T-helper 2 cell treated with Interferon-gamma antibody and Interleukin-4, amounts not matched to agents 5 μg/mL and 100 μg/mL, for 36 hours (primary cell): ENCODE measurements around the gene VCL.
"Not testable (repeated sequence)": the region's sequence is repeated elsewhere in the genome, so short reads cannot be mapped to it uniquely, and the experiment has no call there.

Experiments
- DNase-seq: peaks from one replicate; pipeline ENCODE4 v3.0.0; 2021; ENCODE audit warnings: low spot score
- H3K27ac Mint-ChIP-seq: one replicate; pipeline ENCODE4 v1.8.0; 2021; ENCODE audit warnings: mild to moderate bottlenecking, mixed read lengths
- H3K27me3 Mint-ChIP-seq: one replicate; pipeline ENCODE4 v1.8.0; 2021; ENCODE audit warnings: low read depth, mixed read lengths
- H3K36me3 Mint-ChIP-seq: one replicate; pipeline ENCODE4 v1.8.0; 2021; ENCODE audit warnings: low read depth, mixed read lengths
- H3K4me1 Mint-ChIP-seq: one replicate; pipeline ENCODE4 v1.8.0; 2021; ENCODE audit warnings: low read depth, mixed read lengths
- H3K4me3 Mint-ChIP-seq: one replicate; pipeline ENCODE4 v1.8.0; 2022; ENCODE audit warnings: mild to moderate bottlenecking, moderate library complexity, mixed read lengths
- H3K9me3 Mint-ChIP-seq: one replicate; pipeline ENCODE4 v1.8.0; 2021; ENCODE audit warnings: mixed read lengths

The VCL gene

GRCh38 chr10:74008212-74008731 lies 10.4 kb downstream of the VCL start:
- Mint-ChIP-seq H3K4me3 (no peak overlapping the region), H3K27ac (no peak overlapping the region)
- no peak for DNase-seq

GRCh38 chr10:74011017-74011416 lies 13.1 kb downstream of the VCL start:
- peaks cover 19% of the 10 kb centered on the region for H3K36me3 Mint-ChIP-seq
- no peaks in the 10 kb centered on the region for H3K27me3 Mint-ChIP-seq
- no peak overlapping the region for H3K4me3 Mint-ChIP-seq
- H3K9me3 Mint-ChIP-seq = no peaks in the 10 kb centered on the region
- no peak overlapping the region for H3K27ac Mint-ChIP-seq
- H3K4me1 Mint-ChIP-seq = peaks cover 42% of the 10 kb centered on the region
- DNase-seq = no peak

More at GRCh38 chr10:74008212-74008731, 10.4 kb downstream of the VCL start:
- Mint-ChIP-seq H3K36me3 (peaks cover 19% of the 10 kb centered on the region), H3K27me3 (no peaks in the 10 kb centered on the region), H3K9me3 (no peaks in the 10 kb centered on the region), H3K4me1 (peaks cover 42% of the 10 kb centered on the region)

DNA sequence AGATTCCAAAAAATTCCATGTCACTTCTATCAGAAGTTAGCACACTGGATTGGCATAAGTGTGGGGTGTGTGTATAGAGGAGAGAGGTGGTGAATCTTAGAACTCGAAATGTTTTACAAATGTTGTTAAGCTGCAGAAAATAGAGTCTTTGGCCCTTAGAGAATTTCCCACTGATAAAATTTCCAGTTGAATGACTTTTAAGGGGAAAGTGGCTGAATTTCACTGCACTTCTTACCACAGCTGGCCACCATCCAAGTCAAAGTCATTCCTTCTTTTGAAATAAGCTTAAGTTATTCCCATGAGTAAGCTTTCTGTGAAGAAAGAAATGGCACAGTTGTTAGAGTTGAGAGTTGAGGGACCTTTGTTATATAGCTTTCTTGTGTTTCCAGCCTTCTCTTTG lies 13.9 kb downstream of the VCL start:
- no peak overlapping the region for H3K27ac Mint-ChIP-seq
- no peak overlapping the region for H3K4me3 Mint-ChIP-seq
- no peaks in the 10 kb centered on the region for H3K27me3 Mint-ChIP-seq
- no peak for DNase-seq
- H3K9me3 Mint-ChIP-seq = no peaks in the 10 kb centered on the region
- H3K4me1 Mint-ChIP-seq = peaks cover 42% of the 10 kb centered on the region
- H3K36me3 Mint-ChIP-seq = peaks cover 21% of the 10 kb centered on the region

- peaks cover 20% of the 10 kb centered on the region for H3K36me3 Mint-ChIP-seq
- DNase-seq = no peak
- H3K4me1 Mint-ChIP-seq = peaks cover 42% of the 10 kb centered on the region
- no peak overlapping the region for H3K27ac Mint-ChIP-seq
- no peak overlapping the region for H3K4me3 Mint-ChIP-seq
- H3K9me3 Mint-ChIP-seq = no peaks in the 10 kb centered on the region
- H3K27me3 Mint-ChIP-seq = no peaks in the 10 kb centered on the region
These were observed 14.6 kb downstream of the VCL start for GRCh38 chr10:74012480-74012879.

DNA sequence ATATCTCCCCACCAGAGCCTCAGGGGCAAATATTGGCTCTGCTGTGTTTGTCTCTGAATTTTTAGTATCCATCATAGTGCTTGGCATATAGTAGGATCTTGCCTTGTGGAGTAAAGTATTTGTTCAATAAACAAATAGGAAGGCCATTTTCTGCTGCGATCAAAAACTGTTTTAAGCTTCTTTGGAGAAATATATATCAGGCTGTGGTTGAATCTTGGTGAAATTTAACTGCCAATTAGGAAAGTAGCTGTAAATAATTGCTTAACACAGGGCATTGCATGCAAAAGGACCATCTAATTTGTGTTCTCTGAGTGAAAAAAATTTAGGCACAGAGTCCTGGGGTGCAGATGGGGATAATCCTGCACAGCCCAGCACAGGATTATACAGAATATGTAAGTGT lies 15.1 kb downstream of the VCL start:
- H3K4me3 Mint-ChIP-seq = no peak overlapping the region
- no peak overlapping the region for H3K27ac Mint-ChIP-seq
- peaks cover 20% of the 10 kb centered on the region for H3K36me3 Mint-ChIP-seq
- H3K4me1 Mint-ChIP-seq = peaks cover 42% of the 10 kb centered on the region
- no peaks in the 10 kb centered on the region for H3K9me3 Mint-ChIP-seq
- no peaks in the 10 kb centered on the region for H3K27me3 Mint-ChIP-seq
- no peak for DNase-seq

GRCh38 chr10:74014574-74014973 lies 16.7 kb downstream of the VCL start:
- DNase-seq, H3K27me3 Mint-ChIP-seq, H3K9me3 Mint-ChIP-seq, H3K27ac Mint-ChIP-seq, H3K4me3 Mint-ChIP-seq: not testable (repeated sequence)
- Mint-ChIP-seq H3K36me3 (peaks cover 14% of the 10 kb centered on the region), H3K4me1 (peaks cover 33% of the 10 kb centered on the region)

DNA sequence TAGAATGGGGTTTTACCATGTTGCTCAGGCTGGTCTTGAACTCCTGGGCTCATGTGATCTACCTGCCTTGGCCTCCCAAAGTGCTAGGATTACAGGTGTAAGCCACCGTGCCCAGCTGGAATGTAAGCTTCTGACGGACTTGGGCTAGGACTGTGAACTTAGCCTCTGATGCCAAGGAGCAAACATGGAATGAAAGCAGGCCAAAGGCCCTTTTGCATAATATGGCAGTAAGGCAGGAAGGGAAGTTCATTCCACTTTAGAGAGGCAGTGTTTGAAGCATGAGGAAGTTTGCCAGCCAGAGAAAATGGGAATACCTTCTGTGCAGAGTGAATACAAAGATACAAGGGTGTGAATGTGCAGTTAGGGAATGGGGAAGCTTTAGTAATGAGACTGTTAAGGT lies 20.3 kb downstream of the VCL start:
- Mint-ChIP-seq H3K36me3 (peaks cover 11% of the 10 kb centered on the region), H3K4me1 (peaks cover 18% of the 10 kb centered on the region)

GRCh38 chr10:74021248-74022055 lies 23.5 kb downstream of the VCL start:
- DNase-seq = no peak
- no peak overlapping the region for H3K4me3 Mint-ChIP-seq
- peaks cover 11% of the 10 kb centered on the region for H3K36me3 Mint-ChIP-seq
- H3K9me3 Mint-ChIP-seq = no peaks in the 10 kb centered on the region
- peaks cover 23% of the 10 kb centered on the region for H3K4me1 Mint-ChIP-seq
- no peak overlapping the region for H3K27ac Mint-ChIP-seq
- H3K27me3 Mint-ChIP-seq = no peaks in the 10 kb centered on the region

More for the DNA sequence above, 20.3 kb downstream of the VCL start:
- Mint-ChIP-seq H3K9me3 (no peaks in the 10 kb centered on the region), H3K27me3 (no peaks in the 10 kb centered on the region), H3K4me3 (no peak overlapping the region), H3K27ac (no peak overlapping the region)
- no peak for DNase-seq

GRCh38 chr10:74022926-74023629 lies 25.2 kb downstream of the VCL start:
- no peaks in the 10 kb centered on the region for H3K27me3 Mint-ChIP-seq
- no peak for DNase-seq
- peaks cover 9% of the 10 kb centered on the region for H3K36me3 Mint-ChIP-seq
- peak overlapping the region; percentile 18 for H3K27ac Mint-ChIP-seq
- no peaks in the 10 kb centered on the region for H3K9me3 Mint-ChIP-seq
- H3K4me3 Mint-ChIP-seq = no peak overlapping the region
- peaks cover 29% of the 10 kb centered on the region for H3K4me1 Mint-ChIP-seq

DNA sequence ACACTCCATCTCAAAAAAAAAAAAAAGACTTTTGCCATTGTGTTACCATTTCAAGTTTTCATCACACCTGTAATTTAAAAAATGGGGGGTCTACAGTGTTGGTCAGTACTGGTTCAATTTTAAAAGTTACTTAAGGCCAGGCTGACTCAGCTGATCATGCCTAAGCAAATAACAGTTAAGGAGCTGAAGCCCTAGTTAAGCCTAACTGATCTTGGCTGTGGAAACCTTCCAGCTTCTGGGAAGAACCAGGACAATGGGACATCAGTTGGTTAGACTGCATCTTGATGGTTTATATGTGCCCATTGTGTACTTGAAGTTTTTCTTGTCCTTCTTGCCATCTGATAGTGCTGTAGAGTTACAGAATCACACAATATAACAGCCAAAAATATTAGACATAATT lies 26.7 kb downstream of the VCL start:
- DNase-seq = no peak
- Mint-ChIP-seq H3K36me3 (peaks cover 7% of the 10 kb centered on the region), H3K4me1 (peaks cover 32% of the 10 kb centered on the region), H3K4me3 (no peak overlapping the region), H3K27me3 (no peaks in the 10 kb centered on the region), H3K27ac (no peak overlapping the region), H3K9me3 (no peaks in the 10 kb centered on the region)

GRCh38 chr10:74025380-74025978 lies 27.6 kb downstream of the VCL start:
- no peak overlapping the region for H3K4me3 Mint-ChIP-seq
- DNase-seq = no peak
- peaks cover 34% of the 10 kb centered on the region for H3K4me1 Mint-ChIP-seq

GRCh38 chr10:74026428-74027015 lies 28.6 kb downstream of the VCL start:
- H3K27me3 Mint-ChIP-seq = no peaks in the 10 kb centered on the region
- no peak for DNase-seq
- H3K27ac Mint-ChIP-seq = no peak overlapping the region
- peaks cover 37% of the 10 kb centered on the region for H3K4me1 Mint-ChIP-seq
- no peaks in the 10 kb centered on the region for H3K9me3 Mint-ChIP-seq
- H3K4me3 Mint-ChIP-seq = no peak overlapping the region
- peaks cover 16% of the 10 kb centered on the region for H3K36me3 Mint-ChIP-seq

More at GRCh38 chr10:74025380-74025978, 27.6 kb downstream of the VCL start:
- Mint-ChIP-seq H3K27ac (peak overlapping the region; percentile 34), H3K36me3 (peaks cover 12% of the 10 kb centered on the region), H3K9me3 (no peaks in the 10 kb centered on the region), H3K27me3 (no peaks in the 10 kb centered on the region)

- no peak for DNase-seq
- Mint-ChIP-seq H3K9me3 (no peaks in the 10 kb centered on the region), H3K4me1 (peaks cover 34% of the 10 kb centered on the region), H3K27ac (no peak overlapping the region), H3K36me3 (peaks cover 16% of the 10 kb centered on the region), H3K27me3 (no peaks in the 10 kb centered on the region), H3K4me3 (no peak overlapping the region)
These were observed 29.8 kb downstream of the VCL start for GRCh38 chr10:74027702-74028101.

DNA sequence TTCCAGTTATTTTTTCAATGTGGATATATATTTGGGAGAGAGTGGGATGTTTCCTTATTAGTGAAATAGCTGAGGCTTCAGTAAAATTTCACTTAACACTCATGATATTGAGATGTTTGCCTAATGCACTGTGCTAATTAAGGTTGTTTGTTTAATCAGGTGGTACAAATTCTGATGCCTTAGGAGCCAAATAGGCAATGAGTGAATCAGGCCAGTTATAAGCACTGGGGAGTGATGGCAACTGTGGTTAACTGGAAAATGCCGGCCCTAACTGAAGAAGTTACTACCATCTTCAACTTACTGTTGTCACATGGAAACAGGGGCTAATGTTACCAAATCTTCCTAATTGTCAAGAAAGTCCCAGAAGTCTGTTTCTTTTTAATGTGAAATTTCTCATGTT lies 32.0 kb downstream of the VCL start:
- H3K36me3 Mint-ChIP-seq = peaks cover 22% of the 10 kb centered on the region
- H3K9me3 Mint-ChIP-seq = no peaks in the 10 kb centered on the region

More for the DNA sequence above, 32.0 kb downstream of the VCL start:
- Mint-ChIP-seq H3K27ac (no peak overlapping the region), H3K27me3 (no peaks in the 10 kb centered on the region), H3K4me1 (peaks cover 40% of the 10 kb centered on the region), H3K4me3 (no peak overlapping the region)
- DNase-seq = no peak
